ENCODE results near the gene GLIS1. TPM values are rescaled to one million over a fixed set of nuclear protein-coding genes. Genes with fewer than 3 reads are reported as not detected.

Gene GLIS1
- total RNA-seq, 4 donors from 2014 or later: not detected

DNA sequence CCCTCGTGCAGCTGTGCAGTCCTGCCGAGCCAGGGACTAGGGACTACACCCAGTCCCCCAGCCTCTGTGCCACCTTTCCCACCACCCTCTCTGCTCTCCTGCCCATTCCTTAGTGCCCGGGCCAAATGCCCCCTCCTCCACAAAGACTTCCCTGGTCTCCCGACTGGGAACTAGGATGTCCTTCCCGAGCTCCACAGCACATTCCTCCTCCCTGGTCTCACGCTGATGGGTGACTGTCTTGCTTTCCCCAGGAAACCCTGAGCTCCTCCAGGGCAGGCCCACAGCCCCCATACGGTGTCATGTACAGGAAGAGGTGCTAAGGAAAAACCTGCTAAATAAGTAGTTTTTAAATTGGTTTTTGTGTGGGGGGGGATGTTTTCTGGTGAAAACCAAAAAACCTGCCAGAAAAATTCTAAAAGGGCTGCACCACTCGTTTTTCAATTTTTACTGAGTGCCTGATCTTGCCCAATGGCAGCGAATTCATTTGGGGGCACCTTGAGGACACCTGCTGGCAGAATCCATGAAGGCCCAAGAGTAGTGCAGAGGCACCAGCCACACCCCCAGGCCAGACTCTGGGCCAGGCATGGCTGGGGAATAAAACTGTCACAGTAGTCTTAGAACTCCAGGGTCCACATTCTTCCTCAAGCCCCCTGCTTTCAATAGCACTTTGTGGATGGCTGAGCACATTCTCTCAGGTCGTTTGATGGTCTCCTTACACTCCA is 50.4 kb downstream of the GLIS1 start:
- H3K4me1 ChIP-seq: no peaks in the 10 kb centered on the region
- peaks cover 18 to 32% (median 30%) of the 10 kb centered on the region in 3 donors for H3K27me3 ChIP-seq
- no peak overlapping the region for H3K27ac ChIP-seq
- H3K36me3 ChIP-seq: no peaks in the 10 kb centered on the region
- intact Hi-C loops (cut with DNase I; ENCODE audit: low total_unique reads): no loop called here
- TF ChIP-seq, protein P1, sequence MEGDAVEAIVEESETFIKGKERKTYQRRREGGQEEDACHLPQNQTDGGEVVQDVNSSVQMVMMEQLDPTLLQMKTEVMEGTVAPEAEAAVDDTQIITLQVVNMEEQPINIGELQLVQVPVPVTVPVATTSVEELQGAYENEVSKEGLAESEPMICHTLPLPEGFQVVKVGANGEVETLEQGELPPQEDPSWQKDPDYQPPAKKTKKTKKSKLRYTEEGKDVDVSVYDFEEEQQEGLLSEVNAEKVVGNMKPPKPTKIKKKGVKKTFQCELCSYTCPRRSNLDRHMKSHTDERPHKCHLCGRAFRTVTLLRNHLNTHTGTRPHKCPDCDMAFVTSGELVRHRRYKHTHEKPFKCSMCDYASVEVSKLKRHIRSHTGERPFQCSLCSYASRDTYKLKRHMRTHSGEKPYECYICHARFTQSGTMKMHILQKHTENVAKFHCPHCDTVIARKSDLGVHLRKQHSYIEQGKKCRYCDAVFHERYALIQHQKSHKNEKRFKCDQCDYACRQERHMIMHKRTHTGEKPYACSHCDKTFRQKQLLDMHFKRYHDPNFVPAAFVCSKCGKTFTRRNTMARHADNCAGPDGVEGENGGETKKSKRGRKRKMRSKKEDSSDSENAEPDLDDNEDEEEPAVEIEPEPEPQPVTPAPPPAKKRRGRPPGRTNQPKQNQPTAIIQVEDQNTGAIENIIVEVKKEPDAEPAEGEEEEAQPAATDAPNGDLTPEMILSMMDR (IDR thresholded peaks at IDR 0.05 in 4 of 5, conservative IDR thresholded peaks at IDR 0.05 in 1 of 5): no peak
- TF ChIP-seq POLR2A (IDR thresholded peaks at IDR 0.05): no peak
- in situ Hi-C loops (cut with MboI; ENCODE audit: low sequenced_read_pairs in 4 of 4): loop anchor here in 2 of 4 donors (10.0 to 25.0 kb wide), 2 partner anchors 201 to 204 kb away; no protein-coding TSS in a partner anchor
- H3K4me3 ChIP-seq: no peak overlapping the region
- DNase-seq (no peak), ATAC-seq (no peak)
- no peaks in the 10 kb centered on the region for H3K9me3 ChIP-seq

DNA sequence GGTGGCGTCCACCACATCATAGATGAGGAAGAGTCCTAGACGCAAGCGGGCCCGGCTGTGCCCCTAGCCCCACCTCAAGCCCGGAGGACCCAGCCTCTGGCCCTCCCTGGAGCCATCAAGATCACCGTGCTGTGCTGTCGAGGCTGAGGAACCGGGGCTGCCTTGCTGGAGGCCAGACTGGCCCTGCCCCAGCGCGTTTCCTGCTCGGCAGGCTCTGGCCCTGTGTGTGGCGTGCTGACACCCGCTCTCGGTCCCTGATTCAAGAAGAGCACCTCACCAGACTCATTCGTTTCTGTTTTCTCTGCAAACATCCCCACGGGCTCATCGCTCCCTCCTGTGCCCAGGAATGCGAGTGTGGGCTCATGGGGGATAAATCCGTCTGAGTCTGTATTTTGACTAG is 51.1 kb downstream of the GLIS1 start:
- Histone ChIP-seq H3K9me3 (no peaks in the 10 kb centered on the region), H3K4me3 (no peak overlapping the region), H3K27ac (no peak overlapping the region), H3K27me3 (peaks cover 18 to 32% (median 30%) of the 10 kb centered on the region in 3 donors), H3K36me3 (no peaks in the 10 kb centered on the region), H3K4me1 (no peaks in the 10 kb centered on the region)
- in situ Hi-C loops (cut with MboI; ENCODE audit: low sequenced_read_pairs in 4 of 4): loop anchor here in 2 of 4 donors (10.0 to 25.0 kb wide), 2 partner anchors 201 to 203 kb away; no protein-coding TSS in a partner anchor
- DNase-seq: no peak
- ATAC-seq: no peak
- no peak for TF ChIP-seq POLR2A (IDR thresholded peaks at IDR 0.05)
- TF ChIP-seq, protein P1 (IDR thresholded peaks at IDR 0.05 in 4 of 5, conservative IDR thresholded peaks at IDR 0.05 in 1 of 5): no peak
- intact Hi-C loops (cut with DNase I; ENCODE audit: low total_unique reads): no loop called here

DNA sequence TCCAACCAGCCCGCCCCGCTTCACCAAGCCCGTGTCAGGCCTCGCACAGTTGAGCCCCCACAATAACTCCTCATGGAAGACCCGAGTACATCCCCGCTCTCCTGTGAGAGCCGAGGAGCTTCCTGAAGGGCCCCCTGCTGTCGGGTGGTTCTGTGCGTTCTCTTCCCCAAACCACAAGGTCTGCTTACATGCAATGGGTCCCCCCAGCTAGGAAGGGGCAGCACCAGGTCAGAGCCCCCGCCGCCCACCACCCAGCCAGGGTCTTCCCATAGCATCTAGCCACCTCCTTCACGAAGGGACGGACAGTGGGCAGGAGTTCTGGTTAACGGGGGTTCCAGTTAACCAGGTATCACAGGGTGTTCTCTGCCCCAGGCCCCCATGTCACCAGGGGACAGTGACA is 51.5 kb downstream of the GLIS1 start:
- in situ Hi-C loops (cut with MboI; ENCODE audit: low sequenced_read_pairs in 4 of 4): loop anchor here in 2 of 4 donors (10.0 to 25.0 kb wide), 2 partner anchors 200 to 203 kb away; no protein-coding TSS in a partner anchor

DNA sequence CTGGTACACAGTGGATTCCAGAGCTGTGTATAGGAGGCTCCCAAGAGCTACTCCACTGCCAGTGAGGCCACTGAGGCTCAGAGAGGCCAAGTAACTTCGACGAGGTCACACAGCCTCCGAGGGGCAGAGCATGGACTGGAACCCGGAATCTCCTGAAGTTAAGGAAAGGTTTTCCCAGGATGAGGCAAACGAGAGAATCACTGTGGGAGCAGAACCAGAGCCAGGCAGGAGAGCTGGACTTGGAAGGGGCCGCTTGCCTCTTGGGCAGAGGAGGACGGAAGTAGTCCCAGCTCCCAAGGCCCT is 52.0 kb downstream of the GLIS1 start:
- Histone ChIP-seq H3K4me1 (no peaks in the 10 kb centered on the region), H3K4me3 (no peak overlapping the region), H3K9me3 (no peaks in the 10 kb centered on the region), H3K36me3 (no peaks in the 10 kb centered on the region), H3K27ac (no peak overlapping the region), H3K27me3 (peaks cover 18 to 33% (median 32%) of the 10 kb centered on the region in 3 donors)
- DNase-seq (no peak), ATAC-seq (no peak)
- intact Hi-C loops (cut with DNase I; ENCODE audit: low total_unique reads) (no loop called here), in situ Hi-C loops (cut with MboI; ENCODE audit: low sequenced_read_pairs in 4 of 4) (loop anchor here in 2 of 4 donors (10.0 to 25.0 kb wide), 2 partner anchors 200 to 202 kb away; no protein-coding TSS in a partner anchor)
- TF ChIP-seq POLR2A (IDR thresholded peaks at IDR 0.05): no peak
- TF ChIP-seq, protein P1 (IDR thresholded peaks at IDR 0.05 in 4 of 5, conservative IDR thresholded peaks at IDR 0.05 in 1 of 5): no peak

More for the DNA sequence above, 51.5 kb downstream of the GLIS1 start:
- DNase-seq: no peak
- no peaks in the 10 kb centered on the region for H3K4me1 ChIP-seq
- intact Hi-C loops (cut with DNase I; ENCODE audit: low total_unique reads): no loop called here
- no peak overlapping the region for H3K27ac ChIP-seq
- no peaks in the 10 kb centered on the region for H3K9me3 ChIP-seq
- H3K27me3 ChIP-seq: peaks cover 18 to 32% (median 30%) of the 10 kb centered on the region in 3 donors
- TF ChIP-seq POLR2A (IDR thresholded peaks at IDR 0.05): no peak
- TF ChIP-seq, protein P1 (IDR thresholded peaks at IDR 0.05 in 4 of 5, conservative IDR thresholded peaks at IDR 0.05 in 1 of 5): no peak
- H3K4me3 ChIP-seq: no peak overlapping the region
- ATAC-seq: no peak
- H3K36me3 ChIP-seq: no peaks in the 10 kb centered on the region
